HG03060 (cell line): ENCODE measurements around the gene MMD.
"Not testable (repeated sequence)": the region's sequence is repeated elsewhere in the genome, so short reads cannot be mapped to it uniquely, and the experiment has no call there.

ENCODE experiments used
- ATAC-seq: cut with Tn5 transposase; IDR thresholded peaks from one replicate; pipeline ENCODE4 v1.9.1; 2021; ENCODE audit warnings: low read depth, moderate number of reproducible peaks; ENCODE audit not compliant: unreplicated experiment

MMD gene

GRCh38 chr17:55424893-55425540 lies 3.4 kb upstream of the MMD start:
- ATAC-seq = no peak

GRCh38 chr17:55423535-55423934 lies 1.9 kb upstream of the MMD start:
- ATAC-seq = no peak

GRCh38 chr17:55422828-55423164 lies 1.2 kb upstream of the MMD start:
- not testable (repeated sequence) for ATAC-seq

- no peak for ATAC-seq
These were observed 858 bp downstream of the MMD start for GRCh38 chr17:55420776-55421178.

GRCh38 chr17:55420067-55420775 lies 1.4 kb downstream of the MMD start:
- ATAC-seq = peak; percentile 31

GRCh38 chr17:55418369-55419268 lies 3.0 kb downstream of the MMD start:
- no peak for ATAC-seq

- no peak for ATAC-seq
These were observed 4.0 kb downstream of the MMD start for GRCh38 chr17:55417411-55418268.

GRCh38 chr17:55416470-55417052 lies 5.1 kb downstream of the MMD start:
- no peak for ATAC-seq

- ATAC-seq = no peak
These were observed 5.6 kb downstream of the MMD start for GRCh38 chr17:55416000-55416399.

GRCh38 chr17:55414983-55415382 lies 6.7 kb downstream of the MMD start:
- no peak for ATAC-seq

GRCh38 chr17:55413825-55414489 lies 7.7 kb downstream of the MMD start:
- ATAC-seq = no peak

GRCh38 chr17:55411463-55411855 lies 10.2 kb downstream of the MMD start:
- ATAC-seq = no peak

- ATAC-seq = no peak
These were observed 10.7 kb downstream of the MMD start for GRCh38 chr17:55410722-55411462.

GRCh38 chr17:55409030-55409800 lies 12.4 kb downstream of the MMD start:
- ATAC-seq = no peak

- no peak for ATAC-seq
These were observed 13.7 kb downstream of the MMD start for GRCh38 chr17:55407641-55408566.

GRCh38 chr17:55405600-55405999 lies 16.0 kb downstream of the MMD start:
- no peak for ATAC-seq

GRCh38 chr17:55404197-55404596 lies 17.4 kb downstream of the MMD start:
- not testable (repeated sequence) for ATAC-seq
